ENCODE results near the gene SULT2B1. TPM values are rescaled to one million over a fixed set of nuclear protein-coding genes. Genes with fewer than 3 reads are reported as not detected.

The SULT2B1 gene
- total RNA-seq, 2 donors from 2014 or later: not detected

- TF ChIP-seq CTCF (IDR thresholded peaks at IDR 0.05): no peak
- H3K27me3 ChIP-seq (replicated peaks; ENCODE audit: insufficient read depth): no peaks in the 10 kb centered on the region
- no peak for DNase-seq (ENCODE audit: low spot score)
Measured at GRCh38 chr19:48561412-48561811, 9.4 kb downstream of the SULT2B1 start.

GRCh38 chr19:48565090-48565489 lies 13.1 kb downstream of the SULT2B1 start:
- H3K27me3 ChIP-seq (replicated peaks; ENCODE audit: insufficient read depth): no peaks in the 10 kb centered on the region
- no peak overlapping the region for H3K27ac ChIP-seq
- DNase-seq (ENCODE audit: low spot score) (no peak), ATAC-seq (ENCODE audit: insufficient number of reproducible peaks, low FRiP score, low read depth) (no peak)
- H3K4me1 ChIP-seq (ENCODE audit: control insufficient read depth in 1 of 2, low read depth in 2 of 2): peaks cover 0 to 20% of the 10 kb centered on the region in 2 donors
- no peaks in the 10 kb centered on the region for H3K9me3 ChIP-seq
- TF ChIP-seq CTCF (IDR thresholded peaks at IDR 0.05): no peak
- no peaks in the 10 kb centered on the region for H3K36me3 ChIP-seq
- no peak overlapping the region for H3K4me3 ChIP-seq

More at GRCh38 chr19:48561412-48561811, 9.4 kb downstream of the SULT2B1 start:
- no peak overlapping the region for H3K4me3 ChIP-seq
- H3K27ac ChIP-seq: no peak overlapping the region
- H3K9me3 ChIP-seq: no peaks in the 10 kb centered on the region
- no peaks in the 10 kb centered on the region for H3K36me3 ChIP-seq
- H3K4me1 ChIP-seq (ENCODE audit: control insufficient read depth in 1 of 2, low read depth in 2 of 2): no peaks in the 10 kb centered on the region
- no peak for ATAC-seq (ENCODE audit: insufficient number of reproducible peaks, low FRiP score, low read depth)

- DNase-seq (ENCODE audit: low spot score) (peak; percentile 80), ATAC-seq (ENCODE audit: insufficient number of reproducible peaks, low FRiP score, low read depth) (peak; percentile 82)
- Histone ChIP-seq H3K36me3 (no peaks in the 10 kb centered on the region), H3K9me3 (no peaks in the 10 kb centered on the region), H3K27ac (peak overlapping the region in 1 of 2 donors; percentile 47), H3K27me3 (replicated peaks; ENCODE audit: insufficient read depth) (no peaks in the 10 kb centered on the region), H3K4me1 (ENCODE audit: control insufficient read depth in 1 of 2, low read depth in 2 of 2) (peaks cover 0 to 20% of the 10 kb centered on the region in 2 donors), H3K4me3 (peak overlapping the region; percentile 46)
- TF ChIP-seq CTCF (IDR thresholded peaks at IDR 0.05): no peak
Measured at GRCh38 chr19:48568345-48568886, 16.4 kb downstream of the SULT2B1 start.

GRCh38 chr19:48569814-48570213 lies 17.8 kb downstream of the SULT2B1 start:
- no peak overlapping the region for H3K27ac ChIP-seq

More at GRCh38 chr19:48569814-48570213, 17.8 kb downstream of the SULT2B1 start:
- Histone ChIP-seq H3K9me3 (no peaks in the 10 kb centered on the region), H3K4me3 (no peak overlapping the region), H3K4me1 (ENCODE audit: control insufficient read depth in 1 of 2, low read depth in 2 of 2) (peaks cover 0 to 20% of the 10 kb centered on the region in 2 donors), H3K27me3 (replicated peaks; ENCODE audit: insufficient read depth) (no peaks in the 10 kb centered on the region), H3K36me3 (no peaks in the 10 kb centered on the region)
- no peak for DNase-seq (ENCODE audit: low spot score)
- no peak for ATAC-seq (ENCODE audit: insufficient number of reproducible peaks, low FRiP score, low read depth)
- no peak for TF ChIP-seq CTCF (IDR thresholded peaks at IDR 0.05)
